Glutamatergic neuron (in vitro differentiated cells): ENCODE data around the gene ETV6. TPM values are rescaled to one million over a fixed set of nuclear protein-coding genes. Genes with fewer than 3 reads are reported as not detected.

Experiments used
- DNase-seq: peaks from one replicate; pipeline ENCODE4 v3.0.0; 2022
- H3K27ac Mint-ChIP-seq: one replicate; pipeline ENCODE4 v1.8.0; 2020; ENCODE audit warnings: mild to moderate bottlenecking, mixed read lengths, inconsistent platforms; ENCODE audit not compliant: unreplicated experiment
- H3K27me3 Mint-ChIP-seq: one replicate; pipeline ENCODE4 v1.8.0; 2020; ENCODE audit warnings: mild to moderate bottlenecking, moderate library complexity, mixed read lengths, inconsistent platforms; ENCODE audit not compliant: unreplicated experiment
- H3K36me3 Mint-ChIP-seq: one replicate; pipeline ENCODE4 v1.8.0; 2020; ENCODE audit warnings: mild to moderate bottlenecking, mixed read lengths, inconsistent platforms; ENCODE audit not compliant: unreplicated experiment
- H3K4me1 Mint-ChIP-seq: one replicate; pipeline ENCODE4 v1.8.0; 2020; ENCODE audit warnings: mild to moderate bottlenecking, low read depth, mixed read lengths, inconsistent platforms; ENCODE audit not compliant: unreplicated experiment
- H3K4me3 Mint-ChIP-seq: one replicate; pipeline ENCODE4 v1.8.0; 2020; ENCODE audit warnings: mild to moderate bottlenecking, mixed read lengths, inconsistent platforms; ENCODE audit not compliant: unreplicated experiment
- H3K9me3 Mint-ChIP-seq: one replicate; pipeline ENCODE4 v1.8.0; 2020; ENCODE audit warnings: mild to moderate bottlenecking, moderate library complexity, mixed read lengths, inconsistent platforms; ENCODE audit not compliant: unreplicated experiment
- total RNA-seq: library from RNA; stranded (reverse); fragmentation: NEBNext Ultra II Directional; extraction: Animal tissue kit (Norgen Biotek cat#: 25700); gene quantifications from one replicate; pipeline ENCODE4 v1.2.1, GENCODE V29; 2021; ENCODE audit not compliant: unreplicated experiment
- TF ChIP-seq, protein P1 (sequence below): fragments of 200-600 bp; sonication (generic); IDR thresholded peaks from one replicate; pipeline ENCODE4 v1.5.0; 2021; ENCODE audit not compliant: partially characterized antibody, unreplicated experiment

ETV6 gene
- total RNA-seq, 1 donor from 2014 or later, result 10.1 TPM

DNA sequence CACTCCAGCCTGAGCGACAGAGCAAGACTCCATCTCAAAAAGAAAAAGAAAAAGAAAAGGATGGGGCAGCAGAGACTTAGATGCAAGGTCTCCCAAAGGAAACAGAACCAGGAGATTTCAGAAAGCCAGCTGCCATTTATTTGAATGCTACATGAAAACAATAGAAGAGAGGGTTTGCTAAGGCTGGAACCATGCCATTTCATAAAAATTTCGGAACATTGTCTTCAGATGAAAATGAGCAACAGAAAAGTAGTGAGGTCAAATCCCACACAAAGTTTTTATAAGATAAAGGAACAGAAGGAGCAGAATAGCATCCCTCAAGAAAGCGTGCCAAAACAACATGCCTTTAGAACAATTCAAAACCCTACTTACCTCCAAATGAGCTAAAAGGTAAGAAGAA is 175.3 kb downstream of the ETV6 start:
- Mint-ChIP-seq H3K27ac (no peak overlapping the region), H3K4me3 (no peak overlapping the region), H3K36me3 (peaks cover 4% of the 10 kb centered on the region), H3K9me3 (peaks cover 2% of the 10 kb centered on the region), H3K27me3 (no peaks in the 10 kb centered on the region), H3K4me1 (peaks cover 29% of the 10 kb centered on the region)
- no peak for DNase-seq
- TF ChIP-seq, protein P1, sequence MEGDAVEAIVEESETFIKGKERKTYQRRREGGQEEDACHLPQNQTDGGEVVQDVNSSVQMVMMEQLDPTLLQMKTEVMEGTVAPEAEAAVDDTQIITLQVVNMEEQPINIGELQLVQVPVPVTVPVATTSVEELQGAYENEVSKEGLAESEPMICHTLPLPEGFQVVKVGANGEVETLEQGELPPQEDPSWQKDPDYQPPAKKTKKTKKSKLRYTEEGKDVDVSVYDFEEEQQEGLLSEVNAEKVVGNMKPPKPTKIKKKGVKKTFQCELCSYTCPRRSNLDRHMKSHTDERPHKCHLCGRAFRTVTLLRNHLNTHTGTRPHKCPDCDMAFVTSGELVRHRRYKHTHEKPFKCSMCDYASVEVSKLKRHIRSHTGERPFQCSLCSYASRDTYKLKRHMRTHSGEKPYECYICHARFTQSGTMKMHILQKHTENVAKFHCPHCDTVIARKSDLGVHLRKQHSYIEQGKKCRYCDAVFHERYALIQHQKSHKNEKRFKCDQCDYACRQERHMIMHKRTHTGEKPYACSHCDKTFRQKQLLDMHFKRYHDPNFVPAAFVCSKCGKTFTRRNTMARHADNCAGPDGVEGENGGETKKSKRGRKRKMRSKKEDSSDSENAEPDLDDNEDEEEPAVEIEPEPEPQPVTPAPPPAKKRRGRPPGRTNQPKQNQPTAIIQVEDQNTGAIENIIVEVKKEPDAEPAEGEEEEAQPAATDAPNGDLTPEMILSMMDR, result no peak

DNA sequence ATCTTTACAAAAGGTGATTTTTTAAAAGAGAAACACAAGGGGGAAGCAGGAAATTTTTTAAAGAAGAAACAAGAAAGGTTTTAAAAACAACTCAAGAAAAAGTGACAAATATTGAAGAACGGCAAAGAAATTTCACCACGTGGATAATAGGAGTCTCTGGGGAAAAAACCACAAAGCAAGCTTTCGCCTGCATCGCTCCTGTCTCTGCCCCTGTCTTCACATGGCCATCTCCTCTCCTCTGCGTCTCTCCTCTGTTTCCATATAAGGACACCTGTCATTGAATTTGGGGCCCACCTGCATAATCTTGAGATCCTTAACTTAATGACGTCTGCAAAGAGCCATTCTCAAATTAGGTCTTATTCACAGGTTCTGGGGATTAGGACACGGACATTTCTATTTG is 175.8 kb downstream of the ETV6 start:
- DNase-seq, result no peak
- H3K4me1 Mint-ChIP-seq, result peaks cover 29% of the 10 kb centered on the region
- H3K4me3 Mint-ChIP-seq, result no peak overlapping the region
- no peak overlapping the region for H3K27ac Mint-ChIP-seq
- TF ChIP-seq, protein P1, result no peak
- H3K36me3 Mint-ChIP-seq, result peaks cover 4% of the 10 kb centered on the region
- peaks cover 2% of the 10 kb centered on the region for H3K9me3 Mint-ChIP-seq
- H3K27me3 Mint-ChIP-seq, result no peaks in the 10 kb centered on the region

DNA sequence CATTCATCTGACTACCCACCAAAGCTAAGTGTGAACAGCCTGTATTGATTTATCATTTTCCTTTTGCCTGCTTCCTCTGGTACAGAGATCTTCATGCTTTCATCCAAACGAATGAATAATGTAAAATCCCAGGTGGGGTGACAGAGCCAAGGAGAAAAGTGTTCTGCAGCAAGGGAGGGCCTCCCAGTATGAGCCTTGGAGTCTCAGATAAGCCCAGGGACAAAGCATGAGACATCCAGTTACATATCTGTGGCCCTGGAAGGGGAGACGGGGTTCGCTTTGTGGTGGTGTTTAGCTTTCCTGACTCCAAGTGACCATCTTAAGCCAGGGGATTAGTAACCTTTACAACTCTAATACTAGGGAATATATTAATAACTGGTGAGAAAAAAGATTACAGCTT is 177.1 kb downstream of the ETV6 start:
- Mint-ChIP-seq H3K36me3 (peaks cover 4% of the 10 kb centered on the region), H3K4me1 (peaks cover 29% of the 10 kb centered on the region), H3K27me3 (no peaks in the 10 kb centered on the region), H3K9me3 (peaks cover 2% of the 10 kb centered on the region), H3K4me3 (peak overlapping the region; percentile 48), H3K27ac (peak overlapping the region; percentile 57)
- DNase-seq, result no peak
- TF ChIP-seq, protein P1, result no peak

DNA sequence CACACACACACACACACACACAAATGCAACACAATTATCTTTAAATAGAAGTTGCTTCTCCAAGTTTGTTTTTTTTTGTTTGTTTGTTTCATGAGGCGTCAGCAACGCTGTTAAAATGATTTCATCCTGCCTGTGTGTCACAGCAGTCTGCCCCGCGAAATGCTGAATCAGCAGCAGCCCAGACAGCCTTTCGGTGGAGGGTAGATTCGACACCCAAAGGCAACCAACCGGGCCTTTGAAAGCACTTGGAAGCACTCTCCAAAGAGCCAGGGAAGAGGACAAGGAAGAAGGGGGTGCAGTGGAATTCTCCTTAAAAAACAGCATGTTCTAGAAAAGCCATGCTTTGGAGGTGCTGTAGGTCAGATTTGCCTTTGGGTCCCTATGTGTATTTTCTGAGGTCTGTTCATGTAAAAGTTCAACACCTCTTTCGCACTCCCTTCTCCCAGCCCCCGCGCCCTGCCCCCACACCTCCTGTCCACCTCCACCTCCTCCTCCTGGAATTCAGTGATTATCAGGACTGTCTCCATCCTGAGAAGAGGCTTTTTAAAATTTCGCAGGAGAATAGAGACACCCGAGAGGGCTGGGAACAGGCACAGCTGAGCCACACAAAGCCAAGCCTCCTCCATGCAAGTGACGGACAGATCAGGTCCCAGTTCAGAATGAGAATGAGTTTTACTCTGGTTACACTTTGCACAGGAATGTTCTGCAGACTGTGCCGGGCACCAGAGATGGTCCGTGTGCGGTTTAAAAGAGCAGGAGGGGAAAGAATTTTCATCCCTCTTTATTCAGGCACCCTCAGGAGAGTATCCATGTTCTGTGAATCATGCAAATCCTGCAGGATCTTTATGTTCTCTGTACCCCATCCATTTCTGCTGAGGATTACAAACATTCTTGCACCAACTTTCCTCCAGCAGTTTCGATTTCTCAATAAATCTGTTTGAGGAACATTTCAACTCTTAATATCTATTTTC is 177.9 kb downstream of the ETV6 start:
- DNase-seq, result no peak
- H3K27me3 Mint-ChIP-seq, result no peaks in the 10 kb centered on the region
- H3K36me3 Mint-ChIP-seq, result no peaks in the 10 kb centered on the region
- H3K4me1 Mint-ChIP-seq, result peaks cover 24% of the 10 kb centered on the region
- H3K27ac Mint-ChIP-seq, result no peak overlapping the region
- peak overlapping the region; percentile 47 for H3K4me3 Mint-ChIP-seq
- H3K9me3 Mint-ChIP-seq, result no peaks in the 10 kb centered on the region
- TF ChIP-seq, protein P1, result no peak

DNA sequence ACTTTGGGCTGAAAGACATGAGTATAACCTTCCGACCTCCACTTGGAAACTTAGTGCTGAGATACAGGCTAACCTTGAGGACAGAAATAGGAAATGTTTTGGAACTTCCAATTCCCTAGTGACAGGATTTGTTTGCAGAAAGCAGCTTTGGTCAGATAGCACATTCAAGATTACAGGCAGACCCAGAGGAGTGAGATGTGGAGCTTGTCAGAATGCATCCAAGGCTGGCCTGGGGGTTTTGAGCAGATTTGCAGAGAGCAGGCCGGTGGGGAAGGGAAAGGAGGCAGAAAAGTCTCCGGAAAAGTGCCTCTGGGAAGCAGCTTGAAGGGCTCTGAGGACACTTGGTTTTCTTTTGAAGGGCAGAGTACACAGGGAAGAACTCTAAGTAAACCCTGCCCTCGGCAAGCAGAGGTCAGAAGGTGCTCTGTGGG is 180.3 kb downstream of the ETV6 start:
- peaks cover 22% of the 10 kb centered on the region for H3K4me1 Mint-ChIP-seq
- no peaks in the 10 kb centered on the region for H3K36me3 Mint-ChIP-seq
- TF ChIP-seq, protein P1, result no peak
- no peak overlapping the region for H3K4me3 Mint-ChIP-seq
- H3K9me3 Mint-ChIP-seq, result no peaks in the 10 kb centered on the region
- DNase-seq, result no peak
- H3K27ac Mint-ChIP-seq, result no peak overlapping the region
- no peaks in the 10 kb centered on the region for H3K27me3 Mint-ChIP-seq
